ENCODE data around the gene APEH. TPM values are rescaled to one million over a fixed set of nuclear protein-coding genes. Genes with fewer than 3 reads are reported as not detected.
A peak's percentile ranks its signal among the peaks of the same experiment; 100 is the strongest.

Gene APEH
- total RNA-seq (2014; rRNA removed; shearing (Covaris generic)), result 246 and 254 TPM in 2 replicates

DNA sequence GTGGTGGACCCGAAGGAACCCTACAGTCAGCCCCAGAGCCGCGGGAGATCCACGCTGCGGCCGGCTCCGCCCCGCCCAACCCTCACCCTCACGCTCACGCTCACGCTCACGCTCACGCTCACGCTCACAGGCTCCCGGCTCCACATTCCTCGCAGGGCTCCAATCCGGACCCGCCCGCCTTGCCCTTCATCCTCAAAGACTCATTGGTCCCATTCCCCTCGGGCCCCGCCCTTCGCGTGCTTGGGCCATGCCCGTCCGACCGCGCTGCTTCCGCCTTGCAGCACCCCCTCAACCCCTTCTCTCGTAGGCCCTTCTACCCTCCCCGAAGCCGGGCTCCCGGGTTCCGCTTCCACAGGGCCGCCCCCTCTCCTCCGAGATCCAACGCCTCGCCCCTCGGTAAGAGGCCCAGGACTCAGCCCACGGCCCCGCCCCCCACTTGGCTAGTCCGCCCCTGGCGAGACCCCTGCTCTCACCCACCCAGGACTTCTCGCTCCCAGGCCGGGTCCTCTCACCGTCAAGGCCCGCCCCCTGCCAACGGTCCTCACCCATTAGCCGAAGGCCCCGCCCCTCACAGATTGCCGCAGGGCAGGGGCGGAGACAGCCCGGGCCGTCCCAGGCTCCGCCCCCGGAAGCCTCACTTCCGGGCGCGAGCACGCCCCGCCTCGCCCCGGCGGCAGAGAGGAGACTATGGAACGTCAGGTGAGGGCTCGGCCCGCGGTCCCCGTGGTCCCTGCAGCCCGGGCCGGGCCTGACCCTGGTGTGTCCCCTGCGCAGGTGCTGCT lies at the start of gene APEH:
TSS of gene APEH (plus strand) at position 637 of the 782 bp plus-strand sequence. CDS start at position 688, 51 bp downstream.
- peak; percentile 96 for DNase-seq (ENCODE audit: low spot score)

GRCh38 chr3:49625071-49625470 lies 49.1 kb upstream of the APEH start:
- DNase-seq (ENCODE audit: low spot score), result no peak

DNA sequence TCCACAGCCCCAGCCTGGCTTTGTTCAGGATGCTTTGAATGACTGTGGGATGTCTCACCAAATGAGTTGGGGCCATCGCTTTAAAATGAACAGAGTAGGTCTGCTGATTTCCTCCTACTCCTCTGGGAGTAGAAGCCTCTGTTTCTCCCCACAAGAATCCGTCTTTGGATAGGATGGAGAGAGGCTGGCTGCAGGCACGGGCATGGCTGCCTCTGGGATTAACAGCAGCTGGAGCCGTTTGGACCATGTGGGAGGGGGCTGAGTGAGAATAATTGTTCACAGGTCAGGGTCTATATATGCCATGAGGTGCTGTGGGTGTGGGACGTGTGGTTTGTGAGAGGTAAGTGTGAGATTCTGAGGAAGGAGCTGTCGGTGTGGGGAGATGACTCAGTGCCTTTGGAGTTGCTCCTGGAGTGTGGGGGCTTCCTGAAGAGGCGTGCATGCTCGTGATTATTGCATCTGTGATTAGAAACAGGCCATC lies 48.0 kb upstream of the APEH start:
- no peak for DNase-seq (ENCODE audit: low spot score)

GRCh38 chr3:49626796-49627195 lies 47.4 kb upstream of the APEH start:
- DNase-seq (ENCODE audit: low spot score), result no peak

GRCh38 chr3:49627634-49628033 lies 46.5 kb upstream of the APEH start:
- DNase-seq (ENCODE audit: low spot score), result no peak

DNA sequence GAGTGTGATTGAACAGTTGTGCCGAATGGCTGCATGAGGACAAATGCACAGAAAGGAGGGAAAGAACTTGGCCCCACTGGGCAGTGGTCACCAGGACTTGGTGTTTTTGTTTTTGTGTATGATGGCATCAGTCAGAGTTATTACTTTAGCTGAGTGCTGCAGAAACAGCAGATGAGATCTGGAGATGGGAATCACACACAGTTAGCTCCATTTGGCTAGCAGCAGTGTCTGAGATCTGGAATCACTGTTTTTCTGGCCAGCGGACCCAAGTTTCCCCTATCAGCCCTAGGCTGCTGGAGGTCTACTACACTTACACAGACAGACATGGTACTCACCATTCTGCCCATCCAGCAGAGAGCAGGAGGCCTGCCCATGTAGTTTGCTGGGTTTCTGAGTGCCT lies 45.9 kb upstream of the APEH start:
- DNase-seq (ENCODE audit: low spot score), result no peak

DNA sequence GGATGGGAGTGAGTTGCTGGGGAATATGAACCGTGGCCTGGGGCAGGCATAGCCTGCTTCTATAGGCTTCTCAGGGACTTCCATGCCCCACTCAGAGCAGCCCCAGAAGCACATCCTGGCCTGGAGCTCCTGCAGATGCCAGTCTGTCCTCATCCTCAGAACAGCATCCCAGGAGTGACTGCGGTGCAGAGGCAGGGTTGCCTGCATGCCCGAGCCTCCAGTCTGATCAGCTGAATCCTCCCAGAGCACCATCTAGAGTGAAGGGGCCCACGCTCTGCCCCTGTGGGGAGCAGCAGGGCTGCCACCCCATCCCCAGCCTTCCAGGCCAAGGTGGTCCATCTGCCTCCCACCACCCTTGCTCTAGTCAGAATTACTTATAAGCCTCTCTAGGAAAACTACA lies 44.7 kb upstream of the APEH start:
- DNase-seq (ENCODE audit: low spot score), result no peak

- DNase-seq (ENCODE audit: low spot score), result no peak
Observed at GRCh38 chr3:49629866-49630265, 44.3 kb upstream of the APEH start.

DNA sequence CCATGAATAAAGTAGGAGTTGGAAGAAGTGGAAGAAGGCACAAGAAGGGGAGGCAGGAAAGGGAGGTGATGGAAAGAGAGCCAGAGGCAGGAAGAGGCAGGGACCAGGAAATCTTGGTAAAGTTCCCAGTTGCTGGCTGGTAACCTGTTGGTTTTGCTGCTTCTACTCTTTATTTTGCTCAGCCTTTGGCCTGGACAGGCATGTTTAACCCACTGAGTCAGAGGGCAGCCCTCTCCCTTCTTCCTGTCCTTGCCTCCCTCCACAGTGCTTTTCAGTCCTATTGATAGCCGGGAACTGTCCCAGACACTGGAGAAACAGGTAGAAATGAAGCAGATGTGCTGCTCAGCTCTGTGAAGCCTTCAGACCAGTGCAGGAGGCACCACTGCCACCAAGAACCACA lies 43.4 kb upstream of the APEH start:
- DNase-seq (ENCODE audit: low spot score), result no peak

GRCh38 chr3:49634736-49635135 lies 39.4 kb upstream of the APEH start:
- DNase-seq (ENCODE audit: low spot score), result no peak

GRCh38 chr3:49636883-49637609 lies 37.1 kb upstream of the APEH start:
- DNase-seq (ENCODE audit: low spot score), result no peak

- no peak for DNase-seq (ENCODE audit: low spot score)
Observed at GRCh38 chr3:49638445-49638844, 35.7 kb upstream of the APEH start.

GRCh38 chr3:49639551-49639950 lies 34.6 kb upstream of the APEH start:
- DNase-seq (ENCODE audit: low spot score), result no peak

GRCh38 chr3:49641292-49641691 lies 32.9 kb upstream of the APEH start:
- no peak for DNase-seq (ENCODE audit: low spot score)

DNA sequence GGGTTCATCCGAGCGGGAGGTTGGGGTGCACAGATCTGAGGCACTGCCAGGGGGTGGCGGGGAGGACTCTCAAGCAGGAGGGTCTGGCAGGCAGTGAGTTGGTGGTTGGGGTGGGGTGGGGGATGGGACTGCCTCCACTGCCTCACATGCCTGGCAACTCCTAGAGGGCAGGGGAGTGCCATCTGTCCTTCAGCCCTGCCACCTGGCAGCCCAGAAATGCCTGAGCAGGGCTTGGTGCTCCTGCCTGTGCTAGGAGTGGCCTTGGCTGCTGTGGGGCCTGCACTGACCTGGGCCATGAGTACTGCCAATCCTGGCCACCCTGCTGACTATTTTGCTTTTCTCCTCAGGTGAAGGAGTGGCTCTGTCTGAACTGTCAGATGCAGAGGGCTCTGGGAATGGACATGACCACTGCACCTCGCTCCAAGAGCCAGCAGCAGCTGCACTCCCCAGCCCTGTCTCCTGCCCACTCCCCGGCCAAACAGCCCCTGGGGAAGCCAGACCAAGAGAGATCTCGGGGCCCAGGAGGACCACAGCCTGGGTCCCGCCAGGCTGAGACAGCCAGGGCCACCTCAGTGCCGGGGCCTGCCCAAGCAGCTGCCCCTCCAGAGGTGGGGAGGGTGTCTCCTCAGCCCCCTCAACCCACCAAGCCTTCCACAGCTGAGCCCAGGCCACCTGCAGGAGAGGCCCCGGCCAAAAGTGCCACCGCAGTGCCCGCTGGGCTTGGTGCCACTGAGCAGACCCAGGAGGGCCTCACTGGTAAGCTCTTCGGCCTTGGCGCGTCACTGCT lies 32.0 kb upstream of the APEH start:
- DNase-seq (ENCODE audit: low spot score), result no peak

DNA sequence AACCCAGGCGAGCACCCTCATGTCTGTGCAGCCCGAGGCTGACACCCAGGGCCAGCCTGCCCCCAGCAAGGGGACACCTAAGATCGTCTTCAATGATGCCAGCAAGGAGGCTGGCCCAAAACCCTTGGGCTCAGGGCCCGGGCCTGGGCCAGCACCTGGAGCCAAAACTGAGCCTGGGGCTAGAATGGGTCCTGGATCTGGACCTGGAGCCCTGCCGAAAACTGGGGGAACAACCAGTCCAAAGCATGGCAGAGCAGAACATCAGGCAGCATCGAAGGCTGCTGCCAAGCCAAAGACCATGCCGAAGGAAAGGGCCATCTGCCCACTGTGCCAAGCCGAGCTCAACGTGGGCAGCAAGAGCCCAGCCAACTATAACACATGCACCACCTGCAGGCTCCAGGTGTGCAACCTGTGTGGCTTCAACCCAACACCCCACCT lies 31.4 kb upstream of the APEH start:
- DNase-seq (ENCODE audit: low spot score), result no peak

- no peak for DNase-seq (ENCODE audit: low spot score)
Observed at GRCh38 chr3:49644684-49645083, 29.5 kb upstream of the APEH start.

- no peak for DNase-seq (ENCODE audit: low spot score)
Observed at GRCh38 chr3:49646236-49646635, 27.9 kb upstream of the APEH start.

- no peak for DNase-seq (ENCODE audit: low spot score)
Observed at GRCh38 chr3:49647741-49648140, 26.4 kb upstream of the APEH start.

- no peak for DNase-seq (ENCODE audit: low spot score)
Observed at GRCh38 chr3:49648354-49649019, 25.7 kb upstream of the APEH start.

DNA sequence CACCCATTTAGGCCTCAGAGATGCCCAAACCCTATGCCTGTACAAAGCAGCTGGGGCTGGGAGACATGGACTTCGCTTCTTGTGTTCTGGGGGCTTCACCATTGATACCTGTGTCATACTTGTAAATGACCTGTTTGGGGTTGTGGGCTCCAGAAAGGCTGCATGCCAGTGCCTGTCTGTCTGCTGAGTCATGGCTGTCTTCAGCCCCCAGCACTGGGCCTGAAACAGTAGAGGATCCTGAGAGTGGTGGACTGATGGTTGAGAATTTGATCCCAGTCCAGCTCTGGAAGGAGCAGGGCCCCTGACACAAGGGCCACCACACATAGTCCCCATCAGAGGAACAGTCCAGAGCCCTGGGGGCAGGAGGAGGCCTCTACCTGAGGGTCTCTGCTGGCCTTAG lies 24.6 kb upstream of the APEH start:
- no peak for DNase-seq (ENCODE audit: low spot score)

GRCh38 chr3:49650177-49650576 lies 24.0 kb upstream of the APEH start:
- no peak for DNase-seq (ENCODE audit: low spot score)

Data from HT-29 (cell line).